ENCODE data around the gene ANGEL2. TPM values are rescaled to one million over a fixed set of nuclear protein-coding genes. Genes with fewer than 3 reads are reported as not detected.
A peak's percentile ranks its signal among the peaks of the same experiment; 100 is the strongest.

ANGEL2 gene
- total and polyA plus RNA-seq, 2 experiments from 2014 or later: 15.2 to 49.6 TPM

GRCh38 chr1:212974711-212975110, 41.0 kb downstream of the ANGEL2 start:
- DNase-seq (ENCODE audit: low spot score): no peak
- Mint-ChIP-seq H3K9me3 (no peaks in the 10 kb centered on the region; the same call in 2 of the 3 replicates), H3K4me3 (no peak overlapping the region), H3K4me1 (peaks cover 73% of the 10 kb centered on the region), H3K27ac (peak overlapping the region; percentile 80; the same call in 1 of the 2 replicates), H3K36me3 (ENCODE audit: low read depth) (peaks cover 100% of the 10 kb centered on the region), H3K27me3 (ENCODE audit: insufficient read depth, low read depth, poor library complexity) (peaks cover 34% of the 10 kb centered on the region)
- H3K27ac ChIP-seq (ENCODE audit: low read depth): peak overlapping the region; percentile 42
- H4K20me1 ChIP-seq (replicated peaks; ENCODE audit: insufficient read depth): peaks cover 49% of the 10 kb centered on the region
- no peak overlapping the region for H3K4me2 ChIP-seq
- no peak for TF ChIP-seq EZH2phosphoT487 (IDR thresholded peaks at IDR 0.05; ENCODE audit: unreplicated experiment)
- peak; percentile 54; the same call in 1 of the 2 replicates for TF ChIP-seq POLR2AphosphoS5 (IDR thresholded peaks at IDR 0.05; ENCODE audit: low read depth)
- H2AFZ ChIP-seq: no peak overlapping the region
- peaks cover 58% of the 10 kb centered on the region for H3K4me1 ChIP-seq (ENCODE audit: insufficient read depth)
- H3K79me2 ChIP-seq (replicated peaks; ENCODE audit: insufficient read depth): peaks cover 17% of the 10 kb centered on the region; the same call in 1 of the 2 replicates
- ATAC-seq: no peak
- H3K27me3 ChIP-seq (ENCODE audit: insufficient read depth): no peaks in the 10 kb centered on the region
- H3K36me3 ChIP-seq (ENCODE audit: insufficient read depth): peaks cover 98% of the 10 kb centered on the region
- peaks cover 98% of the 10 kb centered on the region for H3F3A ChIP-seq (replicated peaks; ENCODE audit: low read depth)
- H3K4me3 ChIP-seq: no peak overlapping the region
- no peaks in the 10 kb centered on the region for H3K9me2 ChIP-seq (ENCODE audit: insufficient read depth)

- H3K4me2 ChIP-seq: no peak overlapping the region
- DNase-seq (ENCODE audit: low spot score) (no peak), ATAC-seq (no peak)
- TF ChIP-seq, protein P1, sequence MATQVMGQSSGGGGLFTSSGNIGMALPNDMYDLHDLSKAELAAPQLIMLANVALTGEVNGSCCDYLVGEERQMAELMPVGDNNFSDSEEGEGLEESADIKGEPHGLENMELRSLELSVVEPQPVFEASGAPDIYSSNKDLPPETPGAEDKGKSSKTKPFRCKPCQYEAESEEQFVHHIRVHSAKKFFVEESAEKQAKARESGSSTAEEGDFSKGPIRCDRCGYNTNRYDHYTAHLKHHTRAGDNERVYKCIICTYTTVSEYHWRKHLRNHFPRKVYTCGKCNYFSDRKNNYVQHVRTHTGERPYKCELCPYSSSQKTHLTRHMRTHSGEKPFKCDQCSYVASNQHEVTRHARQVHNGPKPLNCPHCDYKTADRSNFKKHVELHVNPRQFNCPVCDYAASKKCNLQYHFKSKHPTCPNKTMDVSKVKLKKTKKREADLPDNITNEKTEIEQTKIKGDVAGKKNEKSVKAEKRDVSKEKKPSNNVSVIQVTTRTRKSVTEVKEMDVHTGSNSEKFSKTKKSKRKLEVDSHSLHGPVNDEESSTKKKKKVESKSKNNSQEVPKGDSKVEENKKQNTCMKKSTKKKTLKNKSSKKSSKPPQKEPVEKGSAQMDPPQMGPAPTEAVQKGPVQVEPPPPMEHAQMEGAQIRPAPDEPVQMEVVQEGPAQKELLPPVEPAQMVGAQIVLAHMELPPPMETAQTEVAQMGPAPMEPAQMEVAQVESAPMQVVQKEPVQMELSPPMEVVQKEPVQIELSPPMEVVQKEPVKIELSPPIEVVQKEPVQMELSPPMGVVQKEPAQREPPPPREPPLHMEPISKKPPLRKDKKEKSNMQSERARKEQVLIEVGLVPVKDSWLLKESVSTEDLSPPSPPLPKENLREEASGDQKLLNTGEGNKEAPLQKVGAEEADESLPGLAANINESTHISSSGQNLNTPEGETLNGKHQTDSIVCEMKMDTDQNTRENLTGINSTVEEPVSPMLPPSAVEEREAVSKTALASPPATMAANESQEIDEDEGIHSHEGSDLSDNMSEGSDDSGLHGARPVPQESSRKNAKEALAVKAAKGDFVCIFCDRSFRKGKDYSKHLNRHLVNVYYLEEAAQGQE (IDR thresholded peaks at IDR 0.05; ENCODE audit: unreplicated experiment): no peak
- TF ChIP-seq POLR2AphosphoS5 (IDR thresholded peaks at IDR 0.05; ENCODE audit: low read depth) (peak; percentile 2; the same call in 1 of the 2 replicates), EZH2 (IDR thresholded peaks at IDR 0.05; ENCODE audit: low read depth, unreplicated experiment) (no peak), STAT1 (IDR thresholded peaks at IDR 0.05; ENCODE audit: unreplicated experiment) (no peak)
- TF ChIP-seq, protein P2, sequence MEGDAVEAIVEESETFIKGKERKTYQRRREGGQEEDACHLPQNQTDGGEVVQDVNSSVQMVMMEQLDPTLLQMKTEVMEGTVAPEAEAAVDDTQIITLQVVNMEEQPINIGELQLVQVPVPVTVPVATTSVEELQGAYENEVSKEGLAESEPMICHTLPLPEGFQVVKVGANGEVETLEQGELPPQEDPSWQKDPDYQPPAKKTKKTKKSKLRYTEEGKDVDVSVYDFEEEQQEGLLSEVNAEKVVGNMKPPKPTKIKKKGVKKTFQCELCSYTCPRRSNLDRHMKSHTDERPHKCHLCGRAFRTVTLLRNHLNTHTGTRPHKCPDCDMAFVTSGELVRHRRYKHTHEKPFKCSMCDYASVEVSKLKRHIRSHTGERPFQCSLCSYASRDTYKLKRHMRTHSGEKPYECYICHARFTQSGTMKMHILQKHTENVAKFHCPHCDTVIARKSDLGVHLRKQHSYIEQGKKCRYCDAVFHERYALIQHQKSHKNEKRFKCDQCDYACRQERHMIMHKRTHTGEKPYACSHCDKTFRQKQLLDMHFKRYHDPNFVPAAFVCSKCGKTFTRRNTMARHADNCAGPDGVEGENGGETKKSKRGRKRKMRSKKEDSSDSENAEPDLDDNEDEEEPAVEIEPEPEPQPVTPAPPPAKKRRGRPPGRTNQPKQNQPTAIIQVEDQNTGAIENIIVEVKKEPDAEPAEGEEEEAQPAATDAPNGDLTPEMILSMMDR (conservative IDR thresholded peaks at IDR 0.05; ENCODE audit: low read depth in 2 of 2): no peak
- H3F3A ChIP-seq (replicated peaks; ENCODE audit: low read depth): peaks cover 97% of the 10 kb centered on the region
- peaks cover 46% of the 10 kb centered on the region for H4K20me1 ChIP-seq (replicated peaks; ENCODE audit: insufficient read depth)
- peaks cover 99% of the 10 kb centered on the region for H3K36me3 ChIP-seq (ENCODE audit: insufficient read depth)
- Mint-ChIP-seq H3K4me3 (no peak overlapping the region), H3K36me3 (ENCODE audit: low read depth) (peaks cover 100% of the 10 kb centered on the region), H3K9me3 (no peaks in the 10 kb centered on the region; the same call in 2 of the 3 replicates), H3K27ac (0 out of 2 replicates have a peak overlapping the region, but pooled peaks have one; percentile 32), H3K4me1 (peaks cover 70% of the 10 kb centered on the region), H3K27me3 (ENCODE audit: insufficient read depth, low read depth, poor library complexity) (peaks cover 36% of the 10 kb centered on the region)
- H3K27ac ChIP-seq (ENCODE audit: low read depth): peak overlapping the region; percentile 88; the same call in 1 of the 2 replicates
- H3K4me1 ChIP-seq (ENCODE audit: insufficient read depth): peaks cover 55% of the 10 kb centered on the region
- H3K27me3 ChIP-seq (ENCODE audit: insufficient read depth): no peaks in the 10 kb centered on the region
- H3K4me3 ChIP-seq: no peak overlapping the region
- H3K9me2 ChIP-seq (ENCODE audit: insufficient read depth): no peaks in the 10 kb centered on the region
- H3K79me2 ChIP-seq (replicated peaks; ENCODE audit: insufficient read depth): peaks cover 17% of the 10 kb centered on the region; the same call in 1 of the 2 replicates
- H2AFZ ChIP-seq: no peak overlapping the region
These were observed 41.8 kb downstream of the ANGEL2 start for GRCh38 chr1:212973899-212974298.
